Heart right ventricle (tissue), 16 donors: ENCODE measurements around the gene KIF22. TPM values are rescaled to one million over a fixed set of nuclear protein-coding genes. Genes with fewer than 3 reads are reported as not detected.

Source experiments
- ATAC-seq, 8 donors: fragments of 200-7000 bp; cut with Tn5 transposase; one replicate each; pipeline ENCODE4 v1.9.1; 2020; ENCODE audit warnings: mild to moderate bottlenecking in 8 of 8, moderate library complexity in 8 of 8, moderate number of reproducible peaks in 1 of 8
- DNase-seq, 2 donors: peaks; one replicate each; pipeline ENCODE4 v3.0.0-alpha.2; 2020
- H3K27ac ChIP-seq, 10 donors: fragments of 200-600 bp; sonication (generic) in 2 of 10; one replicate each; pipeline versions ENCODE4 v1.5.0 to v1.8.0; 2020 to 2022; ENCODE audit warnings: mild to moderate bottlenecking in 3 of 10
- H3K27me3 ChIP-seq, 7 donors: fragments of 200-600 bp; one replicate each; pipeline ENCODE4 v1.8.0; 2021 to 2022; ENCODE audit warnings: mild to moderate bottlenecking in 2 of 7
- H3K36me3 ChIP-seq, 9 donors: fragments of 200-600 bp; sonication (generic) in 1 of 9; one replicate each; pipeline versions ENCODE4 v1.5.0 to v1.8.0; 2020 to 2022; ENCODE audit warnings: mild to moderate bottlenecking in 2 of 9
- H3K4me1 ChIP-seq, 9 donors: fragments of 200-600 bp; sonication (generic) in 1 of 9; one replicate each; pipeline versions ENCODE4 v1.5.0 to v1.8.0; 2020 to 2022; ENCODE audit warnings: mild to moderate bottlenecking in 4 of 9
- H3K4me3 ChIP-seq, 10 donors: fragments of 200-600 bp; sonication (generic) in 2 of 10; one replicate each; pipeline versions ENCODE4 v1.5.0 to v1.8.0; 2020 to 2022; ENCODE audit warnings: mild to moderate bottlenecking in 7 of 10, moderate library complexity in 2 of 10
- H3K9me3 ChIP-seq, 11 donors: fragments of 200-600 bp in 10 of 11; sonication (generic) in 2 of 11; one replicate each; pipeline versions ENCODE4 v1.5.0 to v1.8.0; 2013 to 2022; ENCODE audit warnings: mild to moderate bottlenecking in 2 of 11, control low read depth in 1 of 11, moderate library complexity in 1 of 11
- CTCF ChIP-seq, 9 donors: fragments of 200-600 bp; sonication (generic) in 2 of 9; IDR thresholded peaks; one replicate each; pipeline versions ENCODE4 v1.5.0 to v1.8.0; 2021 to 2022; ENCODE audit warnings: antibody characterized with exemption in 9 of 9, mild to moderate bottlenecking in 5 of 9, moderate library complexity in 1 of 9
- WGBS, 2 donors: extraction: QIAGEN DNeasy Blood & Tissue Kit; methylation state at CpG; one replicate each; pipeline ENCODE4 v1.1.7; 2013; ENCODE audit warnings: inconsistent platforms in 1 of 2; 5-methylcytosine and 5-hydroxymethylcytosine counted together
- intact Hi-C, 10 donors: fragments of 100-400 bp; cut with DNase I; formaldehyde crosslinking; loops; one replicate each; pipeline versions ENCODE4 v1.11.1 to v1.14.2; 2022
- polyA plus RNA-seq, 2 donors: library from polyadenylated mRNA; stranded (reverse); fragments of 200-250 nt; gene quantifications; one replicate each; pipeline ENCODE4 v1.2.3, GENCODE V29; 2013
- total RNA-seq, 10 donors: library from RNA; stranded (reverse); fragmentation: NEBNext Ultra II Directional in 3 of 10; extraction: Animal tissue kit (Norgen Biotek cat#: 25700) in 3 of 10; gene quantifications; one replicate each; pipeline versions ENCODE4 v1.2.1 to v1.2.4, GENCODE V29; 2021 to 2023
- donor health status: Arrhythmogenic right ventricular cardiomyopathy.
- donor health status: ischemic (EF 13 %, LVEDD 7.1; RV severe dilation, severe dysfunction).
- donor health status: healthy with polysubstance abuse.
- donor health status: DM: no; HTN: yes; CAD: no.
- donor health status: DM: no; HTN: no; CAD: no.
- donor health status: ischemic (EF 25% LVEDD 6.9; RV normal size, moderate dysfunction).
- donor health status: ischemic (EF 25% LVEDD 5.7; RV mildly dilated, moderate dysfunction).
- donor health status: healthy.
- donor health status: DM: yes; HTN: yes; CAD: no.
- donor health status: Ischemic cardiomyopathy.
- donor health status: ischemic (EF 35%, LVEDD 5.7; RV mildly dilated, moderate dysfunction).
- donor health status: nonischemic (EF 11% LVEDD 7.7; RV severe dilation, severe dysfunction).
- donor health status: DM: yes; HTN: yes; CAD: no.
- donor health status: PGD.
- donor health status: ischemic (EF 29% LVEDD 5.4; RV normal size, mild dysfunction).
- donor health status: nonischemic (EF 23%, LVEDD 6.1; RV moderate dilation, normal function).

KIF22 gene
- total and polyA plus RNA-seq, 12 donors, result 16.3 to 136 (median 38.6) TPM

GRCh38 chr16:29836623-29837022, 46.1 kb downstream of the KIF22 start:
- H3K4me1 ChIP-seq, result peaks cover 0 to 5% (median 0%) of the 10 kb centered on the region in 9 donors
- no peak overlapping the region for H3K27ac ChIP-seq
- H3K36me3 ChIP-seq, result peaks cover 0 to 100% (median 45%) of the 10 kb centered on the region in 9 donors
- H3K9me3 ChIP-seq, result no peaks in the 10 kb centered on the region
- DNase-seq (no peak), ATAC-seq (no peak)
- no peak for TF ChIP-seq CTCF (IDR thresholded peaks at IDR 0.05)
- WGBS, 2 donors, result 80 to 86% methylated on average over 15 of the region's 15 CpGs
- no peaks in the 10 kb centered on the region for H3K27me3 ChIP-seq
- no peak overlapping the region for H3K4me3 ChIP-seq
- intact Hi-C loops, result no loop called here

- intact Hi-C loops, result no loop called here
- Histone ChIP-seq H3K27me3 (no peaks in the 10 kb centered on the region), H3K36me3 (peaks cover 0 to 100% (median 46%) of the 10 kb centered on the region in 9 donors), H3K4me3 (no peak overlapping the region), H3K4me1 (peaks cover 0 to 5% (median 0%) of the 10 kb centered on the region in 9 donors), H3K27ac (no peak overlapping the region), H3K9me3 (no peaks in the 10 kb centered on the region)
- WGBS, 2 donors, result 96 to 97% methylated on average over 5 of the region's 5 CpGs
- DNase-seq (no peak), ATAC-seq (no peak)
- no peak for TF ChIP-seq CTCF (IDR thresholded peaks at IDR 0.05)
Measured at GRCh38 chr16:29837841-29838240, 47.3 kb downstream of the KIF22 start.

DNA sequence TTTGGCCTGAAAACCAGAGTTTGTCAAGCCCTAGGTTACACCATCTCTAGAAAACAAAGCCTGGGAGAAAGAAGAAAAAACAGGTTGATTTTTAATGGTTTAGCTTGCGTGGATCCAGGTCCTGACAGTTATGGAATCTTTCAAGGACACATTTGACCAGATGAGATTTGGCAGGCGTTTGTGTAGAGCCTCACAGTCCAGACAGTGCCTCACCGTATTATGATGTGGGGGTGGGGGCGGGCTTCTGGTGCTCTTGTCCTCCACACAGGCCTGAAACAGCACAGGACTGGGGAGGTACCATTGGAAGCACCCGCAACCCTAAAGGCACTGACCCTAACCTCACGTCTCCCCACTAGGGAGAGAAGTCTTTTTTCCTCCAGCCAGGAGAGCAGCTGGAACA, 49.3 kb downstream of the KIF22 start:
- ATAC-seq, result peak in 7 of 8 donors; percentile 33 to 71 (median 44)
- WGBS, 2 donors, result 51 to 60% methylated on average over 6 of the region's 6 CpGs

DNA sequence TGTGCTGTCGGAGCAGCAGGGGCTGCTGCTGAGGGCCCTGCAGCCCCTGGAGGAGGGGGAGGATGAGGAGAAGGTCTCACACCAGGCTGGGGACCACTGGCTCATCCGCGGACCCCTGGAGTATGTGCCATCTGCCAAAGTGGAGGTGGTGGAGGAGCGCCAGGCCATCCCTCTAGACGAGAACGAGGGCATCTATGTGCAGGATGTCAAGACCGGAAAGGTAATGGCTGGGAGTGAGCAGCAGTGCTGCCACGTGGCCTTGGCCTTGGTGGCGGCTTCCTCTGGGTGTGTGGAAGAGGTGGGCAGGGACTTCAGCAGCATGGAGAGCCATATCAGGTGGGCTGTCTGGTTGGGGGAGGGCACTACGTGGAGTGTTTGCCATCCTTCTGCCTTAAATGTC, 49.7 kb downstream of the KIF22 start:
- intact Hi-C loops, result loop anchor here in 4 of 10 donors (10.0 kb wide), 2 partner anchors 135 to 145 kb away; no protein-coding TSS in a partner anchor
- 74 to 86% methylated on average over 10 of the region's 10 CpGs for WGBS, 2 donors
- ATAC-seq (peak in 2 of 8 donors; percentile 4 to 37), DNase-seq (no peak)
- H3K4me3 ChIP-seq, result no peak overlapping the region
- peaks cover 0 to 5% (median 0%) of the 10 kb centered on the region in 9 donors for H3K4me1 ChIP-seq
- no peaks in the 10 kb centered on the region for H3K9me3 ChIP-seq
- peak overlapping the region in 1 of 10 donors; percentile 7 for H3K27ac ChIP-seq
- H3K27me3 ChIP-seq, result no peaks in the 10 kb centered on the region
- peaks cover 0 to 98% (median 39%) of the 10 kb centered on the region in 9 donors for H3K36me3 ChIP-seq
- no peak for TF ChIP-seq CTCF (IDR thresholded peaks at IDR 0.05)

More for the DNA sequence above, 49.3 kb downstream of the KIF22 start:
- H3K9me3 ChIP-seq, result no peaks in the 10 kb centered on the region
- H3K4me3 ChIP-seq, result no peak overlapping the region
- H3K4me1 ChIP-seq, result peaks cover 0 to 5% (median 0%) of the 10 kb centered on the region in 9 donors
- H3K36me3 ChIP-seq, result peaks cover 0 to 98% (median 35%) of the 10 kb centered on the region in 9 donors
- intact Hi-C loops, result loop anchor here in 4 of 10 donors (10.0 kb wide), 2 partner anchors 135 to 145 kb away; no protein-coding TSS in a partner anchor
- TF ChIP-seq CTCF (IDR thresholded peaks at IDR 0.05), result no peak
- DNase-seq, result no peak
- no peaks in the 10 kb centered on the region for H3K27me3 ChIP-seq
- H3K27ac ChIP-seq, result peak overlapping the region in 1 of 10 donors; percentile 7
